OCI-LY3 (cell line): ENCODE measurements around the gene GPR176.

Source experiments
- CTCF ChIP-seq: fragments of 200-600, 300-600 bp; sonication (generic); IDR thresholded peaks from 2 replicates; pipeline ENCODE4 v1.5.1; 2014; ENCODE audit warnings: antibody characterized with exemption, low read length, low read depth
- EZH2phosphoT487 ChIP-seq: fragments of 200-600 bp; shearing (Covaris generic); IDR thresholded peaks from 2 replicates; pipeline ENCODE4 v1.6.1; 2018; ENCODE audit warnings: antibody characterized with exemption, mixed run types, low read depth

GRCh38 chr15:39752246-39752645 is 167.8 kb downstream of the GPR176 start:
- TF ChIP-seq EZH2phosphoT487 (no peak), CTCF (no peak)
